EL (cell line): ENCODE results near the gene PFKM.
"Not testable (repeated sequence)": the region's sequence is repeated elsewhere in the genome, so short reads cannot be mapped to it uniquely, and the experiment has no call there.

ENCODE experiments used
- DNase-seq: peaks from one replicate; pipeline ENCODE4 v3.0.0-alpha.2; 2016

Gene PFKM

DNA sequence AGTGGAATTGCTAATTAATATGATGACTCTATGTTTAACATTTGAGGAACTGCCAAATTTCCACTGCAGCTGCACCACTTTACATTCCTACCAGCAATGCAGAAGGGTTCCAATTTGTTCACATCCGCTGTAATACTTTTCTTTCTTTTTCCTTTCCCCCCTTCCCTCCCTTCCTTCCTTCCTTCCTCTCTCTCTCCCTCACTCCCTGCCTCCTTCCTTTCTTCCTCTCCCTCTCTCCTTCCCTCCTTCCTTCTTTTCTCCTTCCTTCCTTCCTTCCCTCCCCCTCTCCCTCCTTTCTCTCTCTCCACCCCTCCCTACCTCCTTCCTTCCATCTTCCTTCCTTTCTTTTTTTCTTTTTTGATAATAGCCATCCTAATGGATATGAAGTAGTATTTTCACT is 3.2 kb upstream of the PFKM start:
- DNase-seq, result no peak

DNA sequence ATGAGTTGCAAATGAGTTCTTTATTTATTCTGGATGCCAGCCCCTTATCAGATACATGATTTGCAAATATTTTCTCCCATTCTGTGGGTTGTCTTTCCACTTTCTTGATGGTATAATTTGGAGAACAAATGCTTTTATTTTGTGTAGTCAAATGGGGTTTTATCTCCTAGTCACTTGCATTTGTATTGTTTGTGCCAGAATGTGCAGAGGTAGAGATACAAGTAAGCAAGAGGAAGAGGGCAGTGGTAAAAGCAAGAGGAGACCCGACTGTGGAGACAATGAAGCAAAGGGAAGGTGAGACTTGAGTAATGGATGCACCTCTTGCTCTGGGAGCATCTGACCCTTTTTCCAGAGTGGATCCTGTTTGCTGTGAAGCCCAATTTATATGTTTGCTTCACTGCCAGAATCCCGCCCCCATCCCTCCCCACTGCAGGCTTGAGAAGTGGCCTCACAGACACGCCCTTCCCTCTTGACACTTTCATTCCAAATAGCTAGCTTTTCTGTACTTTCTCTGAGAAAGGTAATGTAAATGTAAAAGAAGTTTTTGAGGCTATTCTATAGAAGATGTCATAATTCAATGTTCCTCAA is 786 bp upstream of the PFKM start:
- no peak for DNase-seq

- no peak for DNase-seq
These were observed 651 bp downstream of the PFKM start for GRCh38 chr12:48119834-48120195.

DNA sequence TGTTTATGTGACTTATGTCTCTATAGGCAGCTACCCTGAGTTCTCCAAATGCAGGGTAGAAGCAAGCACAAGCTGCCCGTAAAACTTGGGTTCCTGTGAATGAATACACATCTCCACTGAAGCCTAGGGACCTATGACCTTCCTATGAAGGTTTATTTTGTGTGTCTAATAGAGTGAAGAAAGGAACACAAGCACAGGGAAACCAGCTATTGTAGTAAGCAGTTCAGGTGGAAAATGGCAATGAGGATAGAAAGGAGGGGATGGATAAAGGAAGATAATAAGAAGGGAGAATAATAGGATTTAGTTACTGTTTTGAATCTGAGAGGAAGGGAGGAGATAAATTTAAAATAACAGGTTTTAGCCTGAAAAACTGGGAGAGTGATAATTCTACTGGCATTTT is 2.4 kb downstream of the PFKM start:
- no peak for DNase-seq

DNA sequence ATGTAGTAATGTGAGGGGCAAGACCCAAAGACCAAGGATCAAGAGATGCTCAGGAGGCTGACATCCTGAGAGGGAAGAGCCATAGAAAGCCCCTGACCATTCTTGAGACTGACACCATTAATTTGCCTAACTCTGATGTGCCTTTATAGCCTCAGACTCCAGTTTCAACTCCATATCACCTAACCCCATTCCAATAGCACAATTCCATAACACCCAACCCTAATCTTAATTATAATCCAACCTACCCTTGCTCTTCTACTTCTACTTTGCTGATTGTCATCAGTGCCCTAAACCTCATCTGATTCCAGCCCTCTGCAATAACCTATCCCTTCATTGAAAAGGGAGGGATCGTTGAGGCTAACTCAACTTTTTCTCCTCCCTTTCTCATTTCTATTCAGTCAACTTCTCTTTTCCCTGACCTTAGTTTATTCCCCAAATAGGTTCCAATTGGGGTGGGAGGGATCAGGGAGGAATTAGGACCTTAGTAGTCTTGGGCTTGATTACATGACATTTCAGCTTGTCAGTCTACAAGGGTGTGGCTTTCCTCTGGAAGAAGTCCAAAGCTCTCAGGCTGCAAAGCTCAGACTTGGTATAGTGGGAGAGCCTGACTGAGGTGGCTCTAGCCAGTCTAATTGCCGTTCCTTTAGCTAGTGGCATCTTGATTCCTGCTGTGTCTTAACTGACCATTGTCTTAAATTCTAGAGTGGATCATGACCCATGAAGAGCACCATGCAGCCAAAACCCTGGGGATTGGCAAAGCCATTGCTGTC is 3.1 kb downstream of the PFKM start:
- DNase-seq, result no peak

DNA sequence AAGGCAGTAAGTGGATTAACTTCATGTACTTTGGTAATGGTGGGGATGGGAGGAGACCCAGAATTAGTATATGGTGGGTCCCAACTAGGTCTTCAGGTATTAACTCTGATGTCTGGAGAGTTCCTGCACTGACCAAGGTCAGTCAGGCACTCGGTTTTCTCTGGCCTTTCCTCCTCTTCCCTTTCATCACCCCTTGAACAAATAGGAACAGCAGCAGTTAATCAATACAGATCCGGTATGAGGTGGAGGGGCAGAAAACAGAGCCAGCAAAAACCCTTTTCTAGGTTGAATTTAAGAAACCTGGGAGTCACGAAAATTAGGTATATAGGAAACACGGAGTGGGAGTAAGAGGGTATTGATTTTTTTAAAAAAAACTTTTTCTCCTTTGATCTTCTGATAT is 4.0 kb downstream of the PFKM start:
- no peak for DNase-seq

DNA sequence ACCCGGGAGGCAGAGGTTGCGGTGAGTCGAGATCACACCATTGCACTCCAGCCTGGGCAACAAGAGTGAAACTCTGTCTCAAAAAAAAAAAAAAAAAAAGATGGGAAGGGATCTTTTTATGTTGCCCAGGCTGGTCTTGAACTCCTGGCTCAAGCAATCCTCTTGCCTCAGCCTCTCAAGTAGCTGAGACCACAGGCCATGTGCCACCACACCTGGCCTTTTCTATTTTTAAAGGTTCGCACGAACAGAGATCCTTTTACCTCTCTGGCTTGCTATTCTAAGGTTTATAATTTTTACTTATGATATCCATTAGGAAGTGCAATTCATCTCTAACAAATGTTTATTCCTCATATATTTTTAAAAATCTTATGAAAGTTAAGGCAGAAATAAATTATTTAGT is 6.4 kb downstream of the PFKM start:
- DNase-seq, result not testable (repeated sequence)

DNA sequence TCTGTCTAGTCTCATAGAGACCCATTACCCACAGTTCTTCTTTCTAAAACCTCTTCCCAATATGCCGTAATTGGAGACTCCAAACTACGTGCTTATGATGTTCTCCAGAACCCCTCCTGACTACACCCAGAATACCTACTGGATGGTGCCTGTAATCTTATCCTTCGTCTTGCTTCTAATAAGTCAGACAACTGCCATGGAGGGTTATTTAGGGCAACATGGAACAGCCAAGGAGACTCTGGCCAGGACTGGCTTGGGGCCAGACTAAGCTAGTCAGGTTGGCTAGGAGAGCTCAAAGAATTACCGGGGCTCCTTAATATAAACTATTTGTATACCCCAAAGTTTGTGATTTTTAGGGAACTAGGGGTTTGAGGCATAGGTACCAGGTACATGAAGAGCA is 6.8 kb downstream of the PFKM start:
- no peak for DNase-seq

- DNase-seq, result no peak
These were observed 7.9 kb downstream of the PFKM start for GRCh38 chr12:48126953-48127630.

- DNase-seq, result peak; percentile 48
These were observed 9.6 kb downstream of the PFKM start for GRCh38 chr12:48128800-48129199.

DNA sequence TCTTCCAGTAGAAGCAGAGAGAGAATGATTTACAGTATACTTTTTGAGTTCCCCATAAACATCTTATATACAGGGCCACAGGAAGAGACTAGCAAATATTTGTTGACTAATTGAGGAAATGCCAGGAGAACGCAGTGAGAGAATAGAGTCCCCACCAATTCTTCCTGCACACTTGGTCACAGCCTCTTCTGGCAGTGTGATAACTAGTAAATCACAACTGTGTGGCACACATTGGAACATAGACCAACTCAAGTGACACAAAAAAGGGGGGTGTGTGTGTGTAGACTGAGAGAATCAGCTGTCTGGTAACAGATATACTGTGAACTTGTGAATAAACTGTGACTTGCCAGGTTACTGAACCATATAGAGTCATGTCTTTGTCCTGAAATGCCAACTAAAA is 10.2 kb downstream of the PFKM start:
- DNase-seq, result no peak

- DNase-seq, result no peak
These were observed 12.4 kb downstream of the PFKM start for GRCh38 chr12:48131517-48131916.

DNA sequence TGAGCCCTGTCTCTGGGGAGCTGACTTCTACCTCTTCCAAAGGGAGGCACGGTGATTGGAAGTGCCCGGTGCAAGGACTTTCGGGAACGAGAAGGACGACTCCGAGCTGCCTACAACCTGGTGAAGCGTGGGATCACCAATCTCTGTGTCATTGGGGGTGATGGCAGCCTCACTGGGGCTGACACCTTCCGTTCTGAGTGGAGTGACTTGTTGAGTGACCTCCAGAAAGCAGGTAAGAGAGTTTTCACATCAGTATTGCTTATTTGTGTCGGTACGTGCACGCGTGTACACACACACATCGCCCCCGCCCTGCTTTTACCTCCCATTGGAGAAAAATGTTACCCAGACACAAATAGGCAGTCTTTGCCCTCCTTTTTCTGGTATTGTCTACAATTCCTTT is 13.7 kb downstream of the PFKM start:
- no peak for DNase-seq

DNA sequence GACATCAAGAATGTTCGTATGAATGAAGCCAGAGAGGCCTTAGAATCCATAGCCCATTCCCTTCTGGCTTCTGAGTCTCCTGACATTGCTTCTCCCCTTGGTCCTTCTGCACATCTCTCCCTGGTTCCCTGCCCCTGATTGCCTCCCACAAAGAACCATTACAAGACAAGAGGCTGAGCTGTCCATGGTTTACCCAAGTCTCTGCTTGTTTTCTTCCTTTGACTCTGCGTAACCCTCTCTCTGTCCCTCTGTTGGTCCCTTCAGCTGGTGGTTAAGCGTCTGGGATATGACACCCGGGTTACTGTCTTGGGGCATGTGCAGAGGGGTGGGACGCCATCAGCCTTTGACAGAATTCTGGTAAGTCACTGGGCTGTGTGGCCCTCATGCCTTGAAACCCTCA is 15.9 kb downstream of the PFKM start:
- no peak for DNase-seq

DNA sequence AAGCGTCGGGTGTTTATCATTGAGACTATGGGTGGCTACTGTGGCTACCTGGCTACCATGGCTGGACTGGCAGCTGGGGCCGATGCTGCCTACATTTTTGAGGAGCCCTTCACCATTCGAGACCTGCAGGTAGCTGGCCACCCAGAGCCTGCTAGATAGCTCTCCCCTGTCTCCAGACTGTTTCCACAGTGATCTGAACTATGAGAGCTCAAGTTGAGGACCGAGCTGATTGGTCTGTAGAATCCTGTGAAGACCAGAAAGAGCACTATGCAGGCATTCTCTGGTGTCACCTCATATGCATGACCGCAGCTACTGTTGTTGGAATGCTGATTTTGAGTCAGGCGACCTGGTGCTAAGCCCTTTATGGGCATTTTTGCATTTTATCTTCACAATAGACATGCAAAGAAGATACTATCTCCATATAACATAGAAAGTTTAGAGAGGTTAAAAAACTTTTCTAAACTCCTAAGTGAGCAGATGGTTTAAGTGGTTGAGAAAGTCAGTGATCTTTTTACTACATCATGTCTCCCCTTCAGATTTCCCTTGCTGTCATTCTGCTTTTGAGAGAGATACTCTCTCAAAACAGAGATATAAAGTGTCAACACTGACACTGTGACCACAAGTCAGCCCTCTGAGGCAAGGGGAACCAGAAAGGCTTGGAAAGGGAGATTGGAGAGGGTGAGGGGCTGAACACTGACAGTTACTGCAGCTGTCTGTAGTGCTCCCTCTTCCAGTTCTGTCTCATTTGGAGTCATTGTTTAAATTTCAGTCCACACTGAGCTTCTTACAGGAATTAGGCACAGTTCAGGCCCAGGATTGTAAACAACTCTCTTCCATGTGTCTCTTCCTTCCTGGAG is 23.9 kb downstream of the PFKM start:
- no peak for DNase-seq

- DNase-seq, result no peak
These were observed 24.7 kb downstream of the PFKM start for GRCh38 chr12:48143898-48144297.

GRCh38 chr12:48145981-48146380 is 26.8 kb downstream of the PFKM start:
- DNase-seq, result no peak

DNA sequence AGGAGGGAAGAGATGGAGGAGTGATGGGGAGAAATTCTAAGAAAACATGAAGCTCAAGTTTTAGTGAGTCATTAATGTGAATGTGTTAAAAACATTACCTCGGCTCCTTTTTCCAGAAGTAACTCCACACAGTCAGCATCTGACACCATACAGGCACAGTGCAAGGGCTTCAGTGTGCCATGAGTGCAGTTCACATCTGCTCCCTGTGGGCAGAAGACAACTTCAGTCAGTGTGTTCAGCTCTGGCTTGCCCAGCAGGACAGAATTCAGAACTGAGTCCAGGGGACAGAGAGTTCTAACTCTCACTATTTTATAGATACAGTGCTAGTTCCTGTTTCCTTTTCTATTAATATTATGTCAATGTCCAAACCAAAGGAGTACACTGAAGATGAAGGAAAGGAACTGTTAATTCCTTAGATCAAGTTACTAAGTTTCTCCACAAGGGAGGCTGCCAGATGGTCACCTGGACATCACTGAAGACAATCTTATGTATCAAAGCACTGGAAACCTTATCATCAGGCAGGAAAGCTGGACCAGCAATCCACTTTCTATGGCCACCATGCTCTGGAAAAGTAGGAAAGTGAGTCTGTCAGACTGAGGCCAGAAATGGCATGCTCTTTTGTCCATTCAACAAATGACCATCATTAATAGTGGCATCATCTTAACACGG is 32.1 kb downstream of the PFKM start:
- no peak for DNase-seq

- not testable (repeated sequence) for DNase-seq
These were observed 36.6 kb downstream of the PFKM start for GRCh38 chr12:48155786-48156185.

GRCh38 chr12:48156652-48157017 is 37.5 kb downstream of the PFKM start:
- no peak for DNase-seq

DNA sequence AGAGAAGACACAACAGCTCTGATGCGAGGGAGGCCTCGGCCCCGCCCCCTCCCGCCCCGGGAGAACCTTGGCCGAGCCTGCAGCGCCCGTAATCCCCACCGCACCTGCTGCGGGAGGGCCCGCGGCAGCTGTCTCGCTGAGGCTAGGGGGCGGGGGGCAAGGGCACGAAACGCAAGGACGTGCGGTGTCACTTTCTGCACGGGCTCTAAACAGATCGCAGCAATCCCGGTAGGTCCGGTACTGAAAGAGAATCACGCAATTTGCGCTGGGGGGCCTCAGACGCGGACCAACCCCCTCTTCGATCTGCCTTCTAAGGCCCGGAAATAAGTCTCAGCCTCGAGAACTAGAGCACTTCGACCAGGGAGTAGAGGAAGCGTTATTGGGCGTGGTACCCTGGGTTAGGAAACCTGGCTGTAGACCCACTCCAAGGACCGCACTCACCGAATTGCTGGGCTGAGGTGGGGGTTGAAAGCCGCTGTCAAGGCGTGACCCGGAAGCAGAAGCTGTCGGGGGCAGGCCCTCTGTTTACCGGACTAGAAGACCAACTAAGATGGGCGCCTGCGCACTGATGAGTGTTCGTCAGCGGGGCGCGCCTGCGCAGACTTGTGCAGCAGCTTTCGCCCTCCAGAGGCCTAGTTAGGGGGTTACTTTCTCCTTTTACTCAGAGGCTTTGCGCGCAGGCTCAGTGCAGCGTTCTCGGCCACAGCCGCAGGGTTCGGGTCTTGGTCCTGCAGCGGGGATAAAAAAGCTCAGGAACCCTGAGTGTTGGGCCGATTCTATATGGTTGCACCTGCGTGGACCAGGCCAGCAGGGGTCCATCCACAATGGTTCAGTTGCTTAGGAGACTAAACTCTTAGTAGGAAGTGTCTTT is 38.1 kb downstream of the PFKM start, which contains the start of gene ASB8:
Gene ASB8, minus strand, starts transcription at position 498 of the 871 bp plus-strand sequence. CDS start 4,019 bp downstream, outside the sequence.
- DNase-seq, result peak; percentile 97

DNA sequence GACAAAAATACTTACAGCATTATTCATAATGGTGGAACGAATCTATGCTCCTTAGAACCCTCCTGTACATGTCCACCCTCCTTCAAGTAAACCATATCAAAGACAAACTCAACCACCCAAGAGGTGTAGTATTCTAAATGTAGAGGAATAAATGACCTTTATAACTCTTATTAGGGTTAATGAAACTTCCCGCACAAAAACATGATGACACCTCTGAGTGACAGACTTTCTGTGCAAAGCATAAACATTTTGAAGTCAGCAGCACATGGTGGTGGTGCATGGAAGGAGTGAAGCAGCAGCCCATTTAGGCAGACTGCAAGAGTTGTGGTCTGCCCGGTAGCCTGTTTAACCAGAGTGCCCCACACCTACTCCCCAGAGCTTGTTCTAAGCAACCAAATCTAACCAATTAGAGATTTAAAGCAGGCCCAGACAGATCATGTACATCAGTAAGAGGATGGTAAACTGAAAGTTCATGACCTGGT is 38.8 kb downstream of the PFKM start:
- no peak for DNase-seq
